Left kidney (tissue), 2 donors: ENCODE data around the gene CCDC154. TPM values are rescaled to one million over a fixed set of nuclear protein-coding genes. Genes with fewer than 3 reads are reported as not detected.
A peak's percentile ranks its signal among the peaks of the same experiment; 100 is the strongest.

Source experiments
- DNase-seq: peaks from one replicate; pipeline ENCODE4 v3.0.0-alpha.2; 2013
- polyA plus RNA-seq: library from polyadenylated mRNA; unstranded; fragments of 120-200 nt; gene quantifications from one replicate; pipeline ENCODE4 v1.2.1, GENCODE V29; 2013; ENCODE audit not compliant: insufficient read length

Gene CCDC154
- polyA plus RNA-seq, 1 donor = 2.6 TPM

GRCh38 chr16:1425616-1426370, 18.6 kb downstream of the CCDC154 start:
- DNase-seq = no peak

GRCh38 chr16:1424028-1424427, 20.3 kb downstream of the CCDC154 start:
- DNase-seq = no peak

GRCh38 chr16:1422076-1422475, 22.3 kb downstream of the CCDC154 start:
- no peak for DNase-seq

- no peak for DNase-seq
These were observed 24.2 kb downstream of the CCDC154 start for GRCh38 chr16:1420111-1420539.

- DNase-seq = no peak
These were observed 27.8 kb downstream of the CCDC154 start for GRCh38 chr16:1416521-1416941.

GRCh38 chr16:1414532-1415260, 29.7 kb downstream of the CCDC154 start, which contains the start of gene UNKL:
UNKL (minus strand) TSS chr16:1414704; CDS start chr16:1414691, 13 bp downstream.
- no peak for DNase-seq

- DNase-seq = peak; percentile 55
These were observed 30.4 kb downstream of the CCDC154 start for GRCh38 chr16:1413684-1414531.

- no peak for DNase-seq
These were observed 31.5 kb downstream of the CCDC154 start for GRCh38 chr16:1412847-1413246.

- DNase-seq = peak; percentile 90
These were observed 36.1 kb downstream of the CCDC154 start for GRCh38 chr16:1408171-1408837.

- DNase-seq = no peak
These were observed 36.6 kb downstream of the CCDC154 start for GRCh38 chr16:1407753-1408152.

GRCh38 chr16:1403733-1404132, 40.6 kb downstream of the CCDC154 start:
- no peak for DNase-seq

GRCh38 chr16:1403036-1403435, 41.3 kb downstream of the CCDC154 start:
- no peak for DNase-seq

GRCh38 chr16:1401758-1402154, 42.6 kb downstream of the CCDC154 start:
- no peak for DNase-seq

GRCh38 chr16:1401061-1401757, 43.1 kb downstream of the CCDC154 start:
- DNase-seq = no peak

- no peak for DNase-seq
These were observed 45.4 kb downstream of the CCDC154 start for GRCh38 chr16:1398826-1399581.

GRCh38 chr16:1398351-1398750, 46.0 kb downstream of the CCDC154 start:
- no peak for DNase-seq

- DNase-seq = no peak
These were observed 46.6 kb downstream of the CCDC154 start for GRCh38 chr16:1397779-1398178.

GRCh38 chr16:1395444-1396031, 48.8 kb downstream of the CCDC154 start:
- no peak for DNase-seq

- no peak for DNase-seq
These were observed 49.9 kb downstream of the CCDC154 start for GRCh38 chr16:1394367-1394951.
